Cardiac muscle cell (in vitro differentiated cells and primary cell): ENCODE measurements around the gene RIMBP2. TPM values are rescaled to one million over a fixed set of nuclear protein-coding genes. Genes with fewer than 3 reads are reported as not detected.

Source experiments
- DNase-seq, 2 donors: peaks; one replicate each; pipeline versions ENCODE4 v3.0.0 to v3.0.0-alpha.2; 2010 to 2017; ENCODE audit warnings: low read depth in 1 of 2, low spot score in 1 of 2
- H3K27ac ChIP-seq: fragments of 200-600 bp; sonication (generic); 2 replicates; pipeline ENCODE4 v1.5.1; 2016
- H3K27me3 ChIP-seq: fragments of 200-600 bp; sonication (generic); 2 replicates; pipeline ENCODE4 v1.6.0; 2016; ENCODE audit warnings: control low read depth
- H3K36me3 ChIP-seq: fragments of 200-600 bp; sonication (generic); 2 replicates; pipeline ENCODE4 v1.5.1; 2016; ENCODE audit warnings: control low read depth
- H3K4me1 ChIP-seq: fragments of 200-600 bp; sonication (generic); 2 replicates; pipeline ENCODE4 v1.8.1; 2017; ENCODE audit warnings: low read depth, mild to moderate bottlenecking, mixed run types
- H3K4me3 ChIP-seq: fragments of 200-600 bp; sonication (generic); 2 replicates; pipeline ENCODE4 v1.5.1; 2016; ENCODE audit warnings: mild to moderate bottlenecking
- H3K9me3 ChIP-seq: fragments of 200-600 bp; sonication (generic); 2 replicates; pipeline ENCODE4 v1.5.1; 2017; ENCODE audit warnings: low read depth, mild to moderate bottlenecking, control low read depth
- polyA plus RNA-seq: library from polyadenylated mRNA; unstranded; fragments of >200 nt; fragmentation: Nextera tagmentation; extraction: Ambion mirVana; gene quantifications from 2 replicates; pipeline ENCODE4 v1.2.1, GENCODE V29; 2016
- total RNA-seq: library from RNA; depleted of rRNA; stranded (reverse); fragments of >200 nt; gene quantifications from 2 replicates; pipeline ENCODE4 v1.2.3, GENCODE V29; 2016
- TF ChIP-seq, protein P1 (sequence below): IDR thresholded peaks from 2 replicates; pipeline ENCODE4 v1.5.1; 2012; ENCODE audit warnings: low read depth, mild to moderate bottlenecking, low read length

Gene RIMBP2
- total and polyA plus RNA-seq, 2 experiments from 2014 or later, result 2.6 to 10.5 TPM

DNA sequence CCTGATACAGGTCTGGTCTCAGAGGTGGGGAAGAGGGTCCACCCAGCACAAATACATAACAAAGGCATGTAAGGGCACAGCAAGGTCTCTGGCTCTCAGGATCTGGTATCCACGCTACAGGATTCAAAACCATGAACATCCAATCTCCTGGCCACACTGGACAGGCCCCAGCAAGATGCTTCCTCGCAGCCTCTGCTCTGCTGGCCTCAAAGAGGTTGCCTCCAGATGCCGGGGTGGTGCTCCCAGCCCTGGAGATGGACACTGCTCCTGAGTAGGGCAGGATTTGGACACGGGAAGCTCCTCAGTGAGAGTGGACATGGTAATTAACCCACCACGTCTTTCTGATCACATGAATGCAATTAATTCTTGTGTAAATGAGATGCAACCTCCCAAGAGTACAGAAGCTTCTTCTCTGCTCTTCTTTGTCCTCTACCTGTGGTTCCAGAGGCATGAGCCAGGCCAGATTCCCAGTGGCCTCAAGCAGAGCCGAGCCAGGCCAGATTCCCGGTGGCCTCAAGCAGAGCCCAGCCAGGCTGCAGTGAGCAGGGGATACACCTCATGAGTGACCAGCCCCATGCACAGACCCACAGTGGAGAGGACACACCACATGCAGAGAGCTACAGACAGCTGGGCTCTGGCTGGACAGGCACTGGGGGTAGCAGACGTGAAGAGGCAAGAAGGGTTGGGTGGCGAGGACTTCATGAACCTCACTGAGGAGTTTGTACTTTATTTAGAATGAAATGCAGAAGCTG, 192.1 kb downstream of the RIMBP2 start:
- no peak overlapping the region for H3K4me3 ChIP-seq
- no peaks in the 10 kb centered on the region for H3K4me1 ChIP-seq
- no peak for DNase-seq
- no peaks in the 10 kb centered on the region for H3K9me3 ChIP-seq
- no peak overlapping the region for H3K27ac ChIP-seq
- no peaks in the 10 kb centered on the region for H3K27me3 ChIP-seq
- H3K36me3 ChIP-seq, result no peaks in the 10 kb centered on the region
- TF ChIP-seq, protein P1, sequence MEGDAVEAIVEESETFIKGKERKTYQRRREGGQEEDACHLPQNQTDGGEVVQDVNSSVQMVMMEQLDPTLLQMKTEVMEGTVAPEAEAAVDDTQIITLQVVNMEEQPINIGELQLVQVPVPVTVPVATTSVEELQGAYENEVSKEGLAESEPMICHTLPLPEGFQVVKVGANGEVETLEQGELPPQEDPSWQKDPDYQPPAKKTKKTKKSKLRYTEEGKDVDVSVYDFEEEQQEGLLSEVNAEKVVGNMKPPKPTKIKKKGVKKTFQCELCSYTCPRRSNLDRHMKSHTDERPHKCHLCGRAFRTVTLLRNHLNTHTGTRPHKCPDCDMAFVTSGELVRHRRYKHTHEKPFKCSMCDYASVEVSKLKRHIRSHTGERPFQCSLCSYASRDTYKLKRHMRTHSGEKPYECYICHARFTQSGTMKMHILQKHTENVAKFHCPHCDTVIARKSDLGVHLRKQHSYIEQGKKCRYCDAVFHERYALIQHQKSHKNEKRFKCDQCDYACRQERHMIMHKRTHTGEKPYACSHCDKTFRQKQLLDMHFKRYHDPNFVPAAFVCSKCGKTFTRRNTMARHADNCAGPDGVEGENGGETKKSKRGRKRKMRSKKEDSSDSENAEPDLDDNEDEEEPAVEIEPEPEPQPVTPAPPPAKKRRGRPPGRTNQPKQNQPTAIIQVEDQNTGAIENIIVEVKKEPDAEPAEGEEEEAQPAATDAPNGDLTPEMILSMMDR, result no peak

DNA sequence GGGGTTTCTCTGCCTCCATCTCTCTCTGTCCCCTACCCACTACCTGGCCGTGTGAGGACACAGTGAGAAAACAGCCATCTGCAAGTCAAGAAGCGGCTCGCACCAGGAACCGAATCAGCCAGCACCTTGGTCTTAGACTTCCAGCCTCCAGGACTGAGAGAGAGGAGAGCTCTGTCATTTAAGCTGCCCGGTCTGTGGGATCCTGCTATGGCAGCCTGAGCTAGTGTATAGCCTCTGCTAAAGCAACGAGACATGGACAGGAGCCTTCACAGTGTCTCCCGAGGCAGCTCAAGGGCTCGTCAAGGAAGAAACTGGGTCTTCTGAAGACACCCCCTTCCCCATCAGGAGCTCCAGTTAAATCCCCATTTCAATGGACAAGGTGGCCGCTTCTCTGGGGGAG, 192.9 kb downstream of the RIMBP2 start:
- no peaks in the 10 kb centered on the region for H3K36me3 ChIP-seq
- H3K4me3 ChIP-seq, result no peak overlapping the region
- TF ChIP-seq, protein P1, result no peak
- H3K27ac ChIP-seq, result no peak overlapping the region
- no peak for DNase-seq
- no peaks in the 10 kb centered on the region for H3K27me3 ChIP-seq
- no peaks in the 10 kb centered on the region for H3K4me1 ChIP-seq
- H3K9me3 ChIP-seq, result no peaks in the 10 kb centered on the region

DNA sequence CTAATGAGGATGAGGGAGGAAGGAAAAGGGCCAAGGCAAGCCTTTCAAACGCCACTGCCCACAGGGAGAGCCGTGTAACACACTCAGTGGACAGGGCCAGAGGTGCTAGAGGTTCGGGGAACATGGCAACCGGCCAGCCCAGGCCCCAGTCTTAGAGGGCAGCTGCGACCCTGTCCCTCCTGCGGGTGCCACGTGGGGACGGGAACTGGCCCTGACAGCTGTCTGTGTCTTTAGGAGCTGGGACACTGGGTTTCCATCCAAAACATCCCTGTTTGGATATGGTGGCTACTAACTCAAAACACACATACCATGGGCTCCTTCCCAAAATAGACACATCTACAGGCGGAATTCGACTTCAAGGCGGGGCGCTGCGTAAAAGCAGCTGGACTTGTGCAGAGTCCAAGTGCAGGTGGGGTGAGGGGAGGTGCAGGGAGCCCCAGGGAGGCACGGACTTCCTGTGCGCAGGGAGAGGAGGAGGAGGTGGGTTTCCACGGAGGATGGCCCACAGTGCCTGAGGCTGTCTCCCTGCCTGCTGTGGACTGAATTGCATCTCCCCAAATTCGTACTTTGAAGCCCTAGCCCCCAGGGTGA, 193.8 kb downstream of the RIMBP2 start:
- no peak overlapping the region for H3K27ac ChIP-seq
- no peak overlapping the region for H3K4me3 ChIP-seq
- H3K36me3 ChIP-seq, result no peaks in the 10 kb centered on the region
- DNase-seq, result no peak
- H3K27me3 ChIP-seq, result no peaks in the 10 kb centered on the region
- H3K9me3 ChIP-seq, result no peaks in the 10 kb centered on the region
- H3K4me1 ChIP-seq, result no peaks in the 10 kb centered on the region
- TF ChIP-seq, protein P1, result no peak

DNA sequence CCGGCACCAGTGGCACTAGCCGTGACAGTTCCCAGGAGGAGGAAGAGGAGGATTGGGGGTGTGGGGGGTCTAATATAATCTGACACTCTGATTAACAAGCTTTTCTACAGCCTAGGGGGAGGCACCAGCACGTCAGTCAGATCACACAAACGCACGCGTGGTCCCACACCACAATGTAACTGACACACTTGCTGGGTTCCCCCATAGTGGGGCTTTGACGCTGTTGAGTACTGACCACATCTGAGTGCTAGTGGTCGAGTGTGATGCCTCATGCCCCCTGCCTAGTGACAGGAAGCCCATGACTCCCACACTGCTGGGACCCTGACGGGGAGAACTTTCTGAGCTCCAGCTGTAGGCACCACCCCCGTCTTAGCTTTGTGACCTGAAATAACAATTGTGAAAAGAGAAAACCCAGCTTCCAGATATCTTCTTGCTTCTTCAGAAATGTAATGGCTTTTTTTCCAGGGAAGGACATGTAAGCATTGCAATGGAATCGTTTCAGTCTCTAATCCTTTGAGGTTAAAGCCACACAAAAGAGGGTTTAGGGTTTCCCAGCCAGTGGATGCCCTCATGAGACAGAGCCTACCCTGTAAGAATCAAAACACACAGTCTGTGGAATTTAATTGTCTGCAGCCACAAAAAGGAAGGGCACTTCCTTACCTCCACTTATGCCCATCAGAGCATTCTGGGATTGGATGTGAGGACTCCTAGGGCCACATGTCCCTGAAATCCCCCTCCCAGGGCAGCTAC, 194.5 kb downstream of the RIMBP2 start:
- H3K4me3 ChIP-seq, result no peak overlapping the region
- no peak overlapping the region for H3K27ac ChIP-seq
- H3K9me3 ChIP-seq, result no peaks in the 10 kb centered on the region
- H3K4me1 ChIP-seq, result no peaks in the 10 kb centered on the region
- H3K27me3 ChIP-seq, result no peaks in the 10 kb centered on the region
- TF ChIP-seq, protein P1, result no peak
- H3K36me3 ChIP-seq, result no peaks in the 10 kb centered on the region
- DNase-seq, result no peak

DNA sequence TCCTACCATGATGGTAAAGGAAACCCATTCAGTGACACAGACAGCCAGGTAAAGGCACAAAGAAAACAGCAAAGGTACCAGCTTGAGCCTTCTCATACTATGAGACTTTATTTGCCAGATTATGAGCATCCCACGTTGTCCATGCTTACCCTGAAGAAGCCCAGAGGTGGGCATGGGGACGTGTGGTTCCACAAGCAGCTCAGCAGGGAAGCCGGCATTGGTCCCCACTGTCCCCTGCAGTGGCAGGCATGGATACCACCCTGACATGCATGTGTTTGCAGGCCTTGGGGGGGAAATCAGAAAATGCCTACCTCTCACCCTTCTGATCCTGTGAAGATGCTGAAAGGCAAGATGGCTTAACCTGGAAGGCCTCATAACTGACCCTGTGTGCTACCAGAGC, 195.3 kb downstream of the RIMBP2 start:
- no peak for DNase-seq
- TF ChIP-seq, protein P1, result no peak
- no peaks in the 10 kb centered on the region for H3K36me3 ChIP-seq

More for the DNA sequence above, 195.3 kb downstream of the RIMBP2 start:
- H3K27ac ChIP-seq, result no peak overlapping the region
- no peaks in the 10 kb centered on the region for H3K9me3 ChIP-seq
- no peak overlapping the region for H3K4me3 ChIP-seq
- no peaks in the 10 kb centered on the region for H3K27me3 ChIP-seq
- H3K4me1 ChIP-seq, result no peaks in the 10 kb centered on the region
